ENCODE results near the gene NR2F1-AS1. TPM values are rescaled to one million over a fixed set of nuclear protein-coding genes. Genes with fewer than 3 reads are reported as not detected.

Gene NR2F1-AS1
- polyA plus RNA-seq, 3 donors: not detected

DNA sequence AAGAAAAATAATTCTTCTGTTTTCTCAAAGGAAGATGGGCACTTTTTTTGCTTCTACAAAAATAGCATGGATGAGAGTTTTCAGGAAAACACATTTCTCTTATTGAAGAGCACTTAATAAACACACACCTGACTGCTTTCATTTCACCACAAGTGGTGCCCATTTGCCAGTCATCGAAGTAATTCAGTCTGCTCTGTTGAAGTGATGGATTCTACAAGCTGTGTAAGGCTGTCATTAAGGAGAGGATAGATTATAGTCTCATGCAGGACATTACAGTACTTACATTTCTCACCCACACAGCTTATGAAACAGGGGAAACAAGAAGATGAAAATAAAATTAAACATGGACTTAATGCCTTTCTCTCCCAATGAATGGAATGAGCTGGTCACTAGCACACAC, 165.2 kb downstream of the NR2F1-AS1 start:
- H2AFZ ChIP-seq (ENCODE audit: insufficient read depth, low read depth, low read length, poor library complexity, severe bottlenecking): no peak overlapping the region
- no peak overlapping the region for H3K27ac Mint-ChIP-seq
- no peak for DNase-seq
- H3K36me3 ChIP-seq (replicated peaks in 1 of 2; ENCODE audit: control insufficient read depth in 1 of 2, insufficient read depth in 2 of 2, low read length in 2 of 2): no peaks in the 10 kb centered on the region
- H3K9me3 ChIP-seq (replicated peaks in 1 of 2; ENCODE audit: control insufficient read depth in 1 of 2, insufficient read depth in 1 of 2, low read length in 2 of 2): no peaks in the 10 kb centered on the region
- no peak overlapping the region for H3K4me3 Mint-ChIP-seq
- no peak overlapping the region for H3K27ac ChIP-seq (ENCODE audit: low read depth in 1 of 2, low read length in 2 of 2)
- H3K4me3 ChIP-seq (replicated peaks in 1 of 3; ENCODE audit: low read depth in 2 of 3, low read length in 3 of 3): no peak overlapping the region
- H3K4me2 ChIP-seq (replicated peaks; ENCODE audit: extremely low read depth, low read length, poor library complexity, severe bottlenecking): no peak overlapping the region
- TF ChIP-seq, protein P1, sequence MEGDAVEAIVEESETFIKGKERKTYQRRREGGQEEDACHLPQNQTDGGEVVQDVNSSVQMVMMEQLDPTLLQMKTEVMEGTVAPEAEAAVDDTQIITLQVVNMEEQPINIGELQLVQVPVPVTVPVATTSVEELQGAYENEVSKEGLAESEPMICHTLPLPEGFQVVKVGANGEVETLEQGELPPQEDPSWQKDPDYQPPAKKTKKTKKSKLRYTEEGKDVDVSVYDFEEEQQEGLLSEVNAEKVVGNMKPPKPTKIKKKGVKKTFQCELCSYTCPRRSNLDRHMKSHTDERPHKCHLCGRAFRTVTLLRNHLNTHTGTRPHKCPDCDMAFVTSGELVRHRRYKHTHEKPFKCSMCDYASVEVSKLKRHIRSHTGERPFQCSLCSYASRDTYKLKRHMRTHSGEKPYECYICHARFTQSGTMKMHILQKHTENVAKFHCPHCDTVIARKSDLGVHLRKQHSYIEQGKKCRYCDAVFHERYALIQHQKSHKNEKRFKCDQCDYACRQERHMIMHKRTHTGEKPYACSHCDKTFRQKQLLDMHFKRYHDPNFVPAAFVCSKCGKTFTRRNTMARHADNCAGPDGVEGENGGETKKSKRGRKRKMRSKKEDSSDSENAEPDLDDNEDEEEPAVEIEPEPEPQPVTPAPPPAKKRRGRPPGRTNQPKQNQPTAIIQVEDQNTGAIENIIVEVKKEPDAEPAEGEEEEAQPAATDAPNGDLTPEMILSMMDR (IDR thresholded peaks at IDR 0.05): no peak
- H3K36me3 Mint-ChIP-seq: no peaks in the 10 kb centered on the region
- peaks cover 0 to 2% (median 2%) of the 10 kb centered on the region in 3 donors for H3K27me3 Mint-ChIP-seq (ENCODE audit: low read depth in 3 of 3)
- intact Hi-C loops (cut with micrococcal nuclease): no loop called here
- H3K79me2 ChIP-seq (ENCODE audit: insufficient read depth, low read length): no peaks in the 10 kb centered on the region
- no peaks in the 10 kb centered on the region for H4K20me1 ChIP-seq (ENCODE audit: insufficient read depth, low read length)
- H3K9me3 Mint-ChIP-seq: peaks cover 0 to 4% (median 0%) of the 10 kb centered on the region in 7 donors
- no peaks in the 10 kb centered on the region for H3K4me1 Mint-ChIP-seq
- no peaks in the 10 kb centered on the region for H3K4me1 ChIP-seq (ENCODE audit: control insufficient read depth in 1 of 2, insufficient read depth in 2 of 2, low read length in 2 of 2)
- H3K27me3 ChIP-seq (ENCODE audit: control insufficient read depth in 2 of 2, insufficient read depth in 2 of 2, low read length in 2 of 2): no peaks in the 10 kb centered on the region
- H3K9ac ChIP-seq (ENCODE audit: insufficient read depth, low read length, poor library complexity, severe bottlenecking): no peak overlapping the region
- WGBS (ENCODE audit: insufficient coverage): no CpG with 5 or more reads among the region's 1 CpG

DNA sequence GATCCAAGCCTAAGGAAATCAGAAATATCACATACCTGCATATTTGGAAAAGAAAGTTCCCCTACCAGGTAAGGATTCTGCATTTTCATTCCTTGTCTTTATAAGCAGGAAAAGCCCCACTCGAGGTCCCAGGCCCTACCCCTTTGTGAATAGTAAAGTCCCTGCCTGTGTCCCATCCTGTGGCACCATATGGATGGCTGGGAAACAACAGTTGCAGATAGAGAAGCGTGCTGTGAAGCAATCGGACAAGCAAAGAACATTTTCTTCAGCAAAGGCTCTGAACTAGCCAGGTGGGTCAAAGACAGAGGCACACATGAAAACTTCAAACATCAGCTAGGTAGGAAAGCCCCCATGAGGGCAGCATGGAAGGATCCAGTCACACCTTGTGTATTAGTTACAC, 169.3 kb downstream of the NR2F1-AS1 start:
- peaks cover 0 to 2% (median 0%) of the 10 kb centered on the region in 7 donors for H3K9me3 Mint-ChIP-seq
- 77% methylated on average over 3 of the region's 3 CpGs for WGBS (ENCODE audit: insufficient coverage)
- no peak overlapping the region for H3K27ac Mint-ChIP-seq

More for the DNA sequence above, 169.3 kb downstream of the NR2F1-AS1 start:
- Mint-ChIP-seq H3K4me1 (no peaks in the 10 kb centered on the region), H3K36me3 (no peaks in the 10 kb centered on the region), H3K27me3 (ENCODE audit: low read depth in 3 of 3) (peaks cover 0 to 2% (median 2%) of the 10 kb centered on the region in 3 donors), H3K4me3 (no peak overlapping the region)
- H3K4me1 ChIP-seq (ENCODE audit: control insufficient read depth in 1 of 2, insufficient read depth in 2 of 2, low read length in 2 of 2): no peaks in the 10 kb centered on the region
- H3K79me2 ChIP-seq (ENCODE audit: insufficient read depth, low read length): no peaks in the 10 kb centered on the region
- intact Hi-C loops (cut with micrococcal nuclease): no loop called here
- no peak overlapping the region for H3K4me2 ChIP-seq (replicated peaks; ENCODE audit: extremely low read depth, low read length, poor library complexity, severe bottlenecking)
- no peak overlapping the region for H3K27ac ChIP-seq (ENCODE audit: low read depth in 1 of 2, low read length in 2 of 2)
- no peak overlapping the region for H3K9ac ChIP-seq (ENCODE audit: insufficient read depth, low read length, poor library complexity, severe bottlenecking)
- H3K9me3 ChIP-seq (replicated peaks in 1 of 2; ENCODE audit: control insufficient read depth in 1 of 2, insufficient read depth in 1 of 2, low read length in 2 of 2): no peaks in the 10 kb centered on the region
- H4K20me1 ChIP-seq (ENCODE audit: insufficient read depth, low read length): no peaks in the 10 kb centered on the region
- no peak overlapping the region for H2AFZ ChIP-seq (ENCODE audit: insufficient read depth, low read depth, low read length, poor library complexity, severe bottlenecking)
- no peaks in the 10 kb centered on the region for H3K36me3 ChIP-seq (replicated peaks in 1 of 2; ENCODE audit: control insufficient read depth in 1 of 2, insufficient read depth in 2 of 2, low read length in 2 of 2)
- DNase-seq: no peak
- TF ChIP-seq, protein P1 (IDR thresholded peaks at IDR 0.05): no peak
- H3K4me3 ChIP-seq (replicated peaks in 1 of 3; ENCODE audit: low read depth in 2 of 3, low read length in 3 of 3): no peak overlapping the region
- H3K27me3 ChIP-seq (ENCODE audit: control insufficient read depth in 2 of 2, insufficient read depth in 2 of 2, low read length in 2 of 2): no peaks in the 10 kb centered on the region
